GM19328 (cell line): ENCODE results near the gene ELL2.

Source experiments
- ATAC-seq: cut with Tn5 transposase; IDR thresholded peaks from one replicate; pipeline ENCODE4 v1.9.1; 2021; ENCODE audit warnings: mild to moderate bottlenecking, moderate library complexity; ENCODE audit not compliant: unreplicated experiment

ELL2 gene

GRCh38 chr5:95961617-95962474 lies at the start of gene ELL2:
ELL2 (minus strand) TSS chr5:95961851; CDS start chr5:95961721, 130 bp downstream.
- ATAC-seq, result peak; percentile 85

- ATAC-seq, result no peak
Observed at GRCh38 chr5:96008987-96009647, 47.5 kb upstream of the ELL2 start.

- no peak for ATAC-seq
Observed at GRCh38 chr5:96008487-96008886, 46.8 kb upstream of the ELL2 start.

GRCh38 chr5:96007051-96007450 lies 45.4 kb upstream of the ELL2 start:
- ATAC-seq, result no peak

GRCh38 chr5:96006291-96006690 lies 44.6 kb upstream of the ELL2 start:
- ATAC-seq, result no peak

GRCh38 chr5:96004754-96005153 lies 43.1 kb upstream of the ELL2 start:
- no peak for ATAC-seq

GRCh38 chr5:96004087-96004486 lies 42.4 kb upstream of the ELL2 start:
- ATAC-seq, result no peak

- ATAC-seq, result no peak
Observed at GRCh38 chr5:96001262-96001661, 39.6 kb upstream of the ELL2 start.

GRCh38 chr5:96000308-96000707 lies 38.7 kb upstream of the ELL2 start:
- ATAC-seq, result no peak

- no peak for ATAC-seq
Observed at GRCh38 chr5:95996904-95997723, 35.5 kb upstream of the ELL2 start.

GRCh38 chr5:95995962-95996489 lies 34.4 kb upstream of the ELL2 start:
- no peak for ATAC-seq

GRCh38 chr5:95993776-95994175 lies 32.1 kb upstream of the ELL2 start:
- no peak for ATAC-seq

- no peak for ATAC-seq
Observed at GRCh38 chr5:95993266-95993665, 31.6 kb upstream of the ELL2 start.

GRCh38 chr5:95989283-95990048 lies 27.8 kb upstream of the ELL2 start:
- no peak for ATAC-seq

- no peak for ATAC-seq
Observed at GRCh38 chr5:95988877-95989276, 27.2 kb upstream of the ELL2 start.

GRCh38 chr5:95988094-95988493 lies 26.4 kb upstream of the ELL2 start:
- no peak for ATAC-seq

- ATAC-seq, result no peak
Observed at GRCh38 chr5:95986937-95987520, 25.4 kb upstream of the ELL2 start.

- ATAC-seq, result no peak
Observed at GRCh38 chr5:95986001-95986400, 24.4 kb upstream of the ELL2 start.

- ATAC-seq, result no peak
Observed at GRCh38 chr5:95985249-95985648, 23.6 kb upstream of the ELL2 start.

- ATAC-seq, result no peak
Observed at GRCh38 chr5:95984287-95984938, 22.8 kb upstream of the ELL2 start.
